ENCODE data around the gene SMARCC2.
"Not testable (repeated sequence)": the region's sequence is repeated elsewhere in the genome, so short reads cannot be mapped to it uniquely, and the experiment has no call there.

Gene SMARCC2

GRCh38 chr12:56158926-56159461 is 30.3 kb downstream of the SMARCC2 start:
- Histone ChIP-seq H3K27me3 (replicated peaks) (no peaks in the 10 kb centered on the region), H3K4me3 (ENCODE audit: low read depth, low read length) (peak overlapping the region; percentile 99), H3K36me3 (replicated peaks) (peaks cover 46% of the 10 kb centered on the region), H3K27ac (peak overlapping the region; percentile 95)
- TF ChIP-seq CTCF (IDR thresholded peaks at IDR 0.05; ENCODE audit: low read depth, low read length, missing control alignments) = no peak
- in situ Hi-C loops (cut with HindIII; ENCODE audit: low pct_ligation_motif_present, low sequenced_read_pairs) = no loop called here
- DNase-seq = peak; percentile 59

DNA sequence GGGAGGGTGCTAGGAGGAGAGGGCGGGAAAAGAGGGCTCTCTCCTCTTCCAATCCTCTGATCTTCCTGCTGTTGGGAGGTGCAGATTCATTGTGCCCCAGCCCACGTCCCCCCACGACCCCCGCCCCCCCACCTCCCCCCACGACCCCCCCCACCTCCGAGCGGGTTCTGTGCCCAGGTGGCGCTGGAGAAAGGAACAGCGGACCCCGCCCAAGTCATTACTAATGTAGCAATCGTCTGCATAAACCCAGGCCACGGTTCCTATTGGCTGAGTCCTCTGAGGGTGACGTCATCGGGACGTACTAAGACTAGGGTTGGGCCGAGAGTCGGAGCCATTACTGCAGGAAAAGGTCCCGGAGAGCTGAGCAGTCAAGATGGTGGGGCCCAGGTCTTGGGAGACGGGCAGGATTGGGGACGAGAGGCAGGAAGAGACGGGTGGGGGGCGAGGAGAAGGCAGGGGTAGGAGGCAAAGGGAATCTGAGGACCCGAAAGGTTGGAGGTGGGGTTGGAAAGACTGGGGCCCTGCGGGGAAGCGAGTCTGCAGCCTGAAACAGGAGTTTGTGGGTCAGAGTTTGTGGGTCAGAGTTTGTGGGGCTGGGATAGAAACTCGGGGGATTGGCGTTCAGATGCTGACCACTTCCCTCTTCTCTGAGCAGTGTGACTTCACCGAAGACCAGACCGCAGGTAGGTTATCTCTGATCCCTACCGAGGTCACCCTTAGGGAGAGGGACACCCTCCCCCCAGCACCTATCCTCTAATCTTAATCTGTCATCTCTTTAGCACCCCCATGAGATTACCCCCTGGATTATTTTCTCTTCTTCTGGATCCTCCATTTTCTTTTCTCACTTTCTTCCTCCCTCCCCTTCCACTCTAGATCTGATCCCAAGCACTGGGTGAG is 31.0 kb downstream of the SMARCC2 start, which contains the start of gene MYL6:
Gene MYL6 (plus strand): TSS at position 331 of the 897 bp plus-strand sequence. CDS start 43 bp downstream, at position 374.
- no peak for TF ChIP-seq CTCF (IDR thresholded peaks at IDR 0.05; ENCODE audit: low read depth, low read length, missing control alignments)
- peak; percentile 99 for DNase-seq
- no peaks in the 10 kb centered on the region for H3K27me3 ChIP-seq (replicated peaks)
- H3K27ac ChIP-seq = peak within 1 kb of the TSS; percentile 95
- peak within 1 kb of the TSS; percentile 99 for H3K4me3 ChIP-seq (ENCODE audit: low read depth, low read length)
- peaks cover 40% of the 10 kb centered on the region for H3K36me3 ChIP-seq (replicated peaks)
- in situ Hi-C loops (cut with HindIII; ENCODE audit: low pct_ligation_motif_present, low sequenced_read_pairs) = no loop called here

- peak; percentile 84 for TF ChIP-seq CTCF (IDR thresholded peaks at IDR 0.05; ENCODE audit: low read depth, low read length, missing control alignments)
- Histone ChIP-seq H3K36me3 (replicated peaks) (peaks cover 35% of the 10 kb centered on the region), H3K4me3 (ENCODE audit: low read depth, low read length) (peak overlapping the region; percentile 99), H3K27ac (peak overlapping the region; percentile 22), H3K27me3 (replicated peaks) (no peaks in the 10 kb centered on the region)
- peak; percentile 86 for DNase-seq
- in situ Hi-C loops (cut with HindIII; ENCODE audit: low pct_ligation_motif_present, low sequenced_read_pairs) = no loop called here
Observed at GRCh38 chr12:56157201-56158028, 31.9 kb downstream of the SMARCC2 start.

DNA sequence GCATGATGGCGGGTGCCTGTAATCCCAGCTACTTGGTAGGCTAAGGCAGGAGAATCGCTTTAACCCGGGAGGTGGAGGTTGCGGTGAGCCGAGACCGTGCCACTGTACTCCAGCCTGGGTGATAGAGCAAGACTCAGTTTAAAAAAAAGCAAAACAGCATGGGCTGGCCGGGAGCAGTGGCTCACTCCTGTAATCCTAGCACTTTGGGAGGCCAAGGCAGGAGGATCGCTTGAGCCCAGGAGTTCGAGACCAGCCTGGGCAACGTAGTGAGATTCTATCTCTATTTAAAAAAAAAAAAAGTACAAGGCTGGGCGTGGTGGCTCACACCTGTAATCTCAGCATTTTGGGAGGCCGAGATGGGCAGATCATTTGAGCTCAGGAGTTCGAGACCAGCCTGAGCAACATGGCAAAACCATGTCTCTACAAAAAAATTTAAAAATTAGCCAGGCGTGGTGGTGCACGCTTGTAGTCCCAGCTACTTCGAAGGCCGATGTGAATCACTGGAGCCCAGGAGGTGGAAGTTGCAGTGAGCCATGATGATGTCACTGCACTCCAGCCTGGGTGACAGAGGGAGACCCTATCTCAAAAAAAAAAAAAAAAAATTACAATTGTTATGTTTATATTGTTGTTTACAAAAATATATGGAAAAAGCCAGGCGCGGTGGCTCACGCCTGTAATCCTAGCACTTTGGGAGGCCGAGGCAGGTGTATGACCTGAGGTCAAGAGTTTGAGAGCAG is 32.7 kb downstream of the SMARCC2 start:
- H3K27me3 ChIP-seq (replicated peaks); DNase-seq; in situ Hi-C loops (cut with HindIII; ENCODE audit: low pct_ligation_motif_present, low sequenced_read_pairs): not testable (repeated sequence)
- Histone ChIP-seq H3K4me3 (ENCODE audit: low read depth, low read length) (peak overlapping the region; percentile 99), H3K36me3 (replicated peaks) (peaks cover 28% of the 10 kb centered on the region), H3K27ac (peak overlapping the region; percentile 22)

DNA sequence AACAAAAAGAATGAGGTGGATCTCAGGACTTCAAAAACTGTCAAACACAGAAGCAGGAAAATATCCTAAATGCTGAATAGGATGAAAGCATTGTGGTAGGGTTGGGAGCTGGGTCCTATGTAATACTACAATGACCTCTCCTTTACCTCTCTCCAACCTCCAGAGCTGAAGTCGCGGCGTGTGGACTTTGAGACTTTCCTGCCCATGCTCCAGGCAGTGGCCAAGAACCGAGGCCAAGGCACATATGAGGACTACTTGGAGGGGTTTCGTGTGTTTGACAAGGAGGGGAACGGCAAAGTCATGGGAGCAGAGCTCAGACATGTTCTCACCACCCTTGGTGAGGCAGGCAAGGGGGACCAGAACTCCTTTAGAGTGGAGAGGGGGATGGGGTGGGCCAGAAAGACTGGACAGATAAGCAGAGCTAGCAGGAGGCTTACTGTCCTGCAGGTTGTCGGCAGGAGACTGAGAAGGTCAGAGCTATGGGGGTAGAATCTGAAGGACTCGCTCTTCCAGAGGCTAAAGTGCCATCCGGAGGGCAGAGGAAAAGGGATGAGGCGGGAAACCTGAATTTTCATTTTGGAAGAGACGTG is 33.9 kb downstream of the SMARCC2 start:
- no peak overlapping the region for H3K27ac ChIP-seq
- DNase-seq = no peak
- H3K36me3 ChIP-seq (replicated peaks) = peaks cover 15% of the 10 kb centered on the region
- no peak overlapping the region for H3K4me3 ChIP-seq (ENCODE audit: low read depth, low read length)
- no peak for TF ChIP-seq CTCF (IDR thresholded peaks at IDR 0.05; ENCODE audit: low read depth, low read length, missing control alignments)
- no peaks in the 10 kb centered on the region for H3K27me3 ChIP-seq (replicated peaks)
- in situ Hi-C loops (cut with HindIII; ENCODE audit: low pct_ligation_motif_present, low sequenced_read_pairs) = no loop called here
